HG02885 (cell line): Measurements from ENCODE around the gene XIRP1.

Source experiments
- ATAC-seq: cut with Tn5 transposase; IDR thresholded peaks from one replicate; pipeline ENCODE4 v1.9.1; 2021; ENCODE audit warnings: mild to moderate bottlenecking; ENCODE audit not compliant: unreplicated experiment, poor library complexity

Gene XIRP1

DNA sequence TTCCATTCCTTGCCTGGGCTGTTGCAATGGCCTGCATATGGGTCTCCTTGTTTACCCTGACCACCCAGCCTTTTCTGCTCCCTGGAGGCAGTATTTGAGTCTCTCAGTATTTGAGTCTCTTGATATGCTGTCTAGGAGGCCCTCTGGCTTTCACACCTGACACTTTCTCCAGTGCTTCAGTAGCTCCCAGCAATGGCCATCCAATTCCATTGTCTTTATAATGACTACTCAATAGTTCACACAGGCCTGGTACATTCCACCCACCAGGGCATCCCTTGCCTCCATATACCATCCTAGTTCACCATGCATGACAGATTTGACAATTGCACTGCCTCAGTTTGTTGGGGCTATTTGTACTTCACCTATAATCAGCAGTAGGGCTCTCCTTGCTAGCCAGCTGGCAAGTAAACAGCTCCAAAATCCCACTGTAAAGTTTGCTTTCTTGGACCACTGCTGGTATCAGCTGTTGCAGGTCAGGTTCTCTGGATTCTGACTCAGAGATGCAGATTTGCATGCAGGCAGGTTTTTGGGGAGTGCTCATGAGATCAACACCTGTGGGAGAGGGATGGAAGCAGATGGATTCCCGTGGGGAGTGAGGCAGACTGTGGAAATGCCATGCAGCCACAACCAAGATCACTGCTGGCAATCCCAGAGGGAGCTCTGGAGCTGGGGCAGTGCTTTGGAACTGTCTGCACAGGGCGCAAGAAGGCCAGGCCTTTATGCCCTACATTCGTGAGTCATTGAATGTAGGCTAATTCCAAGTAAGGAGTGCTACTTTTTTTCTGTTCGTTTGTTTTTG lies 19.1 kb upstream of the XIRP1 start:
- no peak for ATAC-seq

DNA sequence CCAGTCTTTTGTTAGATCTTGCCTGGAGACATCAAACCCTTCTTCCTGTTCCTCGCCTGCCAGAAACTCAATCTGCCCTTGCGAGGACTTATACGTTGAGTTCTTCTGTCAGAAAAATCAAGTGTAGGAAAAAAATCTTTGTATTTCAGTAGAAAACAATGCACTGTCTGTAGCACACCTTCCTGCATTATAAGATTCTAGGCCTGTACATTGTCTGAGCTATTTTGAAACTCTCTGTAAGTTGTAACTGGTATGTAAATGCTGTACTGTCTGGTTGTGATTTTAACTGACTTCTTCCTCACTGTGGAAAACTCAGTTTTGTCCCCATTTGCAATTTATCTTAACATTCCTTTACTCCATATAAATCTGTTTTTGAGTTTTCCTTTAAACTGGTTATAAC lies 17.7 kb upstream of the XIRP1 start:
- no peak for ATAC-seq

DNA sequence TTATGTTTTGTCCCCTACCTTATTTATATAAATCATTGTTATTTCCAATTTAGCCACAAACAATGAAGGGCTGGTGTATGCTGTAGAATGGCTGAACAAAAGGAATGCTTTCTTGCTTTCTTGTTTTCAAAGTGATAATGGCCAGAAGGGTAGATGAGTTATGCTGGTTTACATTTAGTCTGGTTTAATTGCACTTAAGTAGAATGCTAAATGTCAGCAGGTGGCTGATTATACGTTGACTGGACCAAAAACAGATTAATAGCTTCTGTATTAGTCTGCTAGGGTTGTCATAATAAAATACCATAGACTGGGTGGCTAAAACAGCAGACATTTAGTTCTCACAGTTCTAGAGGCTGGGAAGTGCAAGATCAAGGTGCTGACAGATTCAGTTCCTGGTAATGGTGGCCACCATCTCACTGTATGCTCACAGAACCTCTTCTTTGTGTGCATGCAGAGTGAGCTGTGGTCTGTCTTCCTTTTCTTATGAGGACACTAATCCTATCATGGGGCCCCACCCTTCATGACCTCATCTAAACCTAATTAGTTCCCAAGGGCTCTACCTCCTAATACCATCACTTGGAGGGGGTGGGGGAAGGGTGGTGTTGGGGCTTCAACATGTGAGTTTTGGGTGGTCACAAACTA lies 17.1 kb upstream of the XIRP1 start:
- no peak for ATAC-seq

- ATAC-seq: no peak
Observed at GRCh38 chr3:39208463-39209055, 16.2 kb upstream of the XIRP1 start.

DNA sequence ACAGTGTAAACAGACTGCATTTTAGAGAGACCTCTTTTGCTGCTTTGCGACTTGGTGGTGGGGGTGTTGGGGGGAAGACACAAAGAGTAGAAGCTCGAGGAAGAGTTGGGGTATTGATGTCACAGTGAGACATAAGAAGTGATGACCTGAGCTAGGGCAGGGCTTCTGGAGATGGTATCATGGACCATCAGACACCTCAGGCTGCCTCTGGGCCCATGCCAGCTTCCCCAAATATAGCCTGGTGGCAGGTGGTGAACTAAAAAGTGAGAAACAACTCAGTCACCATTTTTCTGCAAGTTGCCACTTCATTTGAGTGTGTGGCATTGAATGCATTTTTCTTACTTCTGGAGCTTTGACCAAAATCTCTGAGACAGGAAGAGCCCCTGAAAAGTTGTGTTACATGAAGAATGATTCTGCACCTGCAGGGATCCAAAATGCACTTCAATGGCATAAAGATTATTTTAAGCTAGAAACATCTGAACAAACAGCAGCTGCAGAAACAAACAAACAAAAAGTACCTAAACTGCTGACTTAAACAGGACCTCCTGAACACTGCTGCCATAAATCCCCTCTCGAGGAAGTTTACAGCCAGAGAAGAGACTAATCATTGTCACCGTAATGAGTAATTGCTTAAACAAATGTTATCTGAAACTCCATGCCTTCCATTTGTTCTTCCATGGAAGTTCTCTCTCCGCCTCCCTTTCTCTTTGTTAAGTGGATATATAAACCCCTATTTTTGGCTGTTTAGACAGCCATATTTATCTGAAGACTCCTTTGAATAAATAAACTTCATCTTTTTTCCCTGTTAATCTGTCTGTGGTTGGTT lies 15.2 kb upstream of the XIRP1 start:
- no peak for ATAC-seq

DNA sequence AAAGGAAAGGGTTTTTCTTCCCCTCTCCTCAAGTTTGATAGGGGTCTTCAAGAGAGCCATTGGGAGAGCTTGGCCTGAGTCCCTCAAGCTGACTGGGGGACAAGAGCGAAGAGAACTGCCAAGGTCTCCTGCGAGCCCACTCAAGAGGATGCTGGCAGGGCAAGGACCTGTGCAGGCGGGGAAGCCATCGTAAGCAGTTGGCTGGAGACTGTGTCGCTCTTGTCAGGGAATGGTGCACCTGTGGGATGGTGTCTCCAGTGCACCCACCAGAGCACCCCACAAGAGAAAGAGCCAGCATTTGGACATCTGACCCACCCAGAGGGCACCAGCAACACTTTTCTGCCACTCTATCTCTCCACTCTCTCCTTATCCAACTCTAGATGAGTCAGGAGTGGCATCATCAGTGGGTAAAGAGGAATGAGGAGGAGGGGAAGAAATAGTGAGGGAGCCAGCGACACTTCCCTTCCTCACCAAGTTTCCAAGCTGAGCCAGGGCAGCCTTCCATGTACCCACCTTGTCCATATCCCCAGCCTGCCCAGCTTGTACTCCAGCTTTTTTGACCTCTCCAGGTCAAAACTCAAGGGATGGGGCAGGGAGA lies 13.6 kb upstream of the XIRP1 start:
- no peak for ATAC-seq

DNA sequence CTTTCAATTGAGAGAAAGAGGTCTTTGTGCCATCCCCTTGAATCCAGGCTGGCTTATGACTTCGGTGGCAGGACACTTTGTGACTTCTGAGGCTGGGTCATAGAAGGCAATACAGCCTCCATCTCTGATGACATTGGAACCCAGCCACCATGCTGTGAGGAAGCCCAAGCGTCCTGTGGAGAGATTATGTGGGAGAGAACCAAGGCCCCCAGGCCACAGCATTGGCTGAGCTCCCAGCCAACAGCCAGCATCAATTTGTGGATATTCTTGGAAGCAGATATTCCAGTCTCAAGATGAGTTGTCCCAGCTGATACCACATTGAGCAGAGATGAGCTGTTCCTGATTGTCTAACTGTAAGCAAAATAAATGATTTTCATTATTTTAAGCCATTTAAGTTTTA lies 12.7 kb upstream of the XIRP1 start:
- no peak for ATAC-seq

GRCh38 chr3:39203860-39204259 lies 11.5 kb upstream of the XIRP1 start:
- ATAC-seq: no peak

DNA sequence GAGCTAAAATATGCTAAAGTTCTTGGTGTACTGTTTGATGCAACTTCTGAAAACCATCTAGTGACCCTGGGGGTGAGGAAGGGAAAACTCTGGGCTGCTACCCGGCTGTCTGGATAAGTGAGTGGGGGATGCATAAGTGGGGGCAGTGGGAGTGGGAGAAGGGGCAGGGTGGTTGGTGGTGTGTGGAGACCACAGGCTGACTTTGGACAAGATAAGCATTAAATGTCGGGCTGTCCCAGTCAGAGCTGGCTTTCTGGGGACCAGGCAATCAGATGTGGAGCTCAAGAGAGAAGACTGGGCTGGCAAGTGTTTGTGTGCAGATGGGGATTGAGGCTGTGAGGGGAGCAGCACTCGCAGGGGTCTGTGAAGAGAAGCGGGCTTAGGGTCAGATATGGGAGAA lies 11.0 kb upstream of the XIRP1 start:
- no peak for ATAC-seq

DNA sequence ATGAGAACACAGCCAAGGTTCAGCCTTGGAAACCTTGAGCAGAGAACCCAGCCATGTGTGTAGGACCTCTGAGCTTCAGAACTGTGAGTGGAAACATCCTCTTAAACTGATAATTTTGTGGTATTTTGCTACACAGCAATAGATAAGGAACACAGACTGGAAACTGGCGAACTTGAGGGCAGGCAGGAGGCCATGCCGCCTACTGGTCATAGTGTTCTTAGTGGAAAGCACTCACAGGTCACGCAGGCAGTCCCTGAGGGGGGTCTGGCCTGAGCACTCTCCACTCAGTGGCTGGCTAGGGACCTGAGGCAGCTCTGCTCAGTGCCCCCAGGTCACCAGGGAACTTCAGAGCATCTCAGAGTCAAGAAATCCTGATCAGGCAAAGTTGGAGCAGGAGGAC lies 9.7 kb upstream of the XIRP1 start:
- no peak for ATAC-seq

- ATAC-seq: no peak
Observed at GRCh38 chr3:39196671-39197356, 4.4 kb upstream of the XIRP1 start.

GRCh38 chr3:39196034-39196433 lies 3.6 kb upstream of the XIRP1 start:
- no peak for ATAC-seq

DNA sequence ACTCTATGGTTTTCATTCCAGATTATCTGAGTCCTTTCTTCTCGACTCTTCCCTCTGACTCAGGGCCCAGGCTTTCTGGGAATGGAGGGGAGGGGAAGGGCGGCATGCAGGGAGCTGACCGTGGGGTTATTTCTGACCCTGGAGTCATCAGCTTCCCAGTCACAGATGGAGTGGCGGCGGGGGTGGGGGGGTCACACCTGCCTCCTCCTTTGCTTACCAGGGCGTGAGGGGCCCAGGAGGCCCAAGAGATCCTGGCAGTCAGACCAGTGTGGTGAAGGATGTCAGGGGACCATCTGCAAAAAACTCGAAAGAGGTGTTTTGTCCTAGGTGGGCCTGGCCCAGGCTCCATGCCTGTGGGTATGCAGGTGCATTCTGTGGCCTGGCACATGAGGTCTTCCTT lies 996 bp upstream of the XIRP1 start:
- no peak for ATAC-seq

DNA sequence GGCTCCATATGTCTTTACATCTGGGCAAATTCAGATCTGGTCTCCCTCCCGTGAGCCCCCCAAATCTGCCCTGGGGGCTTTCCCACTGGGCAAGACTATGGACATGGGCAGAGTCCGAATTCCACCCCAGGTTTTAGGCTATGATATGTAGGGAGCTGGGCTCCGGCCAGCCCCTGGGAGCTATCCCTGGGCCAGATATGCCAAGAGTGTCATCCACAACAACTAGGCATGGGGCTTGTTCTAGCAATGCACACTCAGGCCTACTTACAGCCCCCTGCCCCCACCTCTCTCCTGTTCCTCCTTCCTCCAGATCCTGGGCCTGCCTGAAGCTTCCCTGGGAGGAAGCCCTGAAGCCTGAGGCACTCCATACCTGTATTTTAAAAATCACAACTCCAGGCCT lies 622 bp downstream of the XIRP1 start:
- no peak for ATAC-seq

DNA sequence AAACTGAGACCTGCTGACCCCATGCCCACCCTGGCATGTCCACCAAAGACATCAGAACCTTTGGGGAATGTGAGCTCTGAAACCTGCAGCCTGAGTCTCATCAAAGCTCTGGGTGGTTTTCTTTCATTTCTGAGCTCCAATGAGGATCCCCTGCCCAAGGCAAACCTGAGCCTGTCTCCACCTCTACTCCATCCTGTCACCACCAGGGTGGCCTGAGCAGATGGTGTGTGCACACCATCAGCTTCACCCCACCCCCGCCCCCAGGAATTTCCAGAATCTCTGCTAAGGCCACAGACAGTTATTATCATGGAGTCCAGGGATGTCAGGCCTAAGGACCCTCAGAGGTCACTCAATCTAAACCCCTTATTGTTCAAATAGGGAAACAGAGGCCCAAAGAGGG lies 1.3 kb downstream of the XIRP1 start:
- no peak for ATAC-seq

DNA sequence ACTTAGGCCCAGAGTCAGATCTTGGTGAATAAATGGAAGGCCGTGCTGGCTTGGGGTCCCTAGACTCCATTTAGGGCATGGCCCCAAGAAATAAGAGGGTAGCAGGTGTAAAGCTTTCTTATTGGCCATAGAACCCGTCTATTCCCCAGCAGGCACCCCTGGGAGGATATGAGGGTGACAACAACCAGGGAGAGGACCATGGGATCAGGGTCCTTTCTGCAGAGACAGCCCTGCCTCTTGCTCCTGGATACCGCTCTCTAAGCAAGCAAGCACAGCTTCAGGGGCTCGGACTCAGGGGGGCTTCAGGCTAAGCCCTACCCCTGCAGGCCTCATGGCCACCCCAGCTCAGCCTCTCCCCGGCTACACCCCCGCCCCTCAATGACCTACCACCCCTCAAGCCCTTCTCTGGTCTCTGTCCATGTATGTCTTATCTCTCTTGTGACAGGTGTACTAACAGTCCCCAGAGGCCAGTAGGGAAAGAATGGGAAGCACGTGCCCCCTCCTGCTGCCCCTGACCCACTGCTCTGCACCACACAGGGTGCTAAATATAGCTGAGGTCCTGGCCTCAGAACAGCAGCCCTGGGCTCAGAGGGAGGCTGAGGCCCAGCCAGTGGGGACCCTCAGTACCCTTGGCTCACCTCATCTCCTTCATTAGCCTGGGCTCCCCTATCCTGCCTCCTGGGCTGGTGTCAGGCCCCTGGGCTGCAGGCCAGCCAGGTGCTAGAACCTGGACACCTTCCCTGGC lies 1.9 kb downstream of the XIRP1 start:
- no peak for ATAC-seq

GRCh38 chr3:39189959-39190269 lies 2.5 kb downstream of the XIRP1 start:
- ATAC-seq: peak; percentile 68

DNA sequence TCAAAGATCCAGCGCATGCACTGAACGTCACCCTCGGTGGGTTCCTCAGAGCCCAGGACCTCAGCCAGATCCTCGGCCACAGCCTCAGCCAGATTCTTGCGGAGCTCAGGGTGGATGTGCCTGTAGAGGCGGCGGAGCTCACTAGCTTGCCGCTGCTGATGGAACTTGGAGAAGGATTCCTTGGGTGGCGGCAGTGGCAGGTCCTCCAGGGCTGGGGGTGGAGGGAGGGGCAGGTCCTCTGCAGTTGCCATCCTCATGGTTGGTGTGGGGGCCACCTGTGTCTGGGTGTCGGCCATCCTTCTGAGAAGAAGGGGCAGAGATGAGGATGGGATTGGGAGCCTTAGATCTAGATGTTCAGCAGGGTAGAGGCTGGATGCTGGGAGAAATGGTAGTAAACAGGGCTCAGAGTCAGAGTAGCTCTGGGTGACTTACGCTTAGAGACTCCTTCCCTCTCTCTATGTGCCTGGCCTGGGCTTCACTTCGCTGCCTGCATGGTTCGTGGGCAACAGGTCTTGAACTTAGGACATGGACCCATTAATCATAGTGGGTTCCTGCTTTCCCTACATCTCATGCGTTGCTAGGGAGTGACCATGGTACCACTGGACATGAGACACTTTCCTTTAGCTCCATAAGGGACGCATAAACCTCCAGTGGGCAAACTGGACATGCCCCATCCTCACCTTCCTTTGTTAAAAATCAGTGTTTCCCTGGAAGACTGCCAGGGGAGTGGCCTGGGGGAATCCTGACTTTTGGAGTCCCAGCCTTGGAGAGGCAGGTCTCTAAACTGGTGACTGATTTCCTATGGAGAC lies 3.0 kb downstream of the XIRP1 start:
- no peak for ATAC-seq
